Raji (cell line): ENCODE measurements around the gene MAP7D3.

ENCODE experiments used
- POLR2A ChIP-seq: IDR thresholded peaks from 2 replicates; pipeline ENCODE4 v1.6.1; 2011; ENCODE audit warnings: low read depth, low read length, control low read depth; ENCODE audit not compliant: insufficient read depth

The MAP7D3 gene

GRCh38 chrX:136176399-136176825 lies 74.8 kb downstream of the MAP7D3 start:
- no peak for TF ChIP-seq POLR2A

- TF ChIP-seq POLR2A: no peak
These were observed 79.8 kb downstream of the MAP7D3 start for GRCh38 chrX:136171420-136171819.

- TF ChIP-seq POLR2A: no peak
These were observed 80.9 kb downstream of the MAP7D3 start for GRCh38 chrX:136170139-136170800.

- TF ChIP-seq POLR2A: no peak
These were observed 82.1 kb downstream of the MAP7D3 start for GRCh38 chrX:136168929-136169735.

GRCh38 chrX:136166221-136166855 lies 84.9 kb downstream of the MAP7D3 start:
- no peak for TF ChIP-seq POLR2A

GRCh38 chrX:136165406-136165805 lies 85.8 kb downstream of the MAP7D3 start:
- TF ChIP-seq POLR2A: no peak

GRCh38 chrX:136163689-136164088 lies 87.5 kb downstream of the MAP7D3 start:
- TF ChIP-seq POLR2A: no peak
